H1 (cell line): ENCODE results near the gene IL26. TPM values are rescaled to one million over a fixed set of nuclear protein-coding genes. Genes with fewer than 3 reads are reported as not detected.

Experiments
- CTCF ChIA-PET: fragments of 300-600 bp; sonication (Branson Sonifier 250); formaldehyde crosslinking; loops from one replicate; lab custom pipeline; 2021; ENCODE audit not compliant: partially characterized antibody; lab: Charles Lee
- POLR2A ChIA-PET: fragments of 300-600 bp; sonication (Branson Sonifier 250); formaldehyde crosslinking; loops from one replicate; lab custom pipeline; 2021; ENCODE audit warnings: inconsistent platforms; ENCODE audit not compliant: partially characterized antibody; lab: Charles Lee
- DNase-seq, 2 experiments: peaks; one replicate each; pipeline versions ENCODE4 v3.0.0 to v3.0.0-alpha.2; 2010 to 2022; ENCODE audit warnings: low spot score in 2 of 2, low read depth in 1 of 2, mixed read lengths in 1 of 2
- FAIRE-seq: peaks from 2 replicates; lab custom pipeline; 2011; peaks lifted over from hg19 to GRCh38; lab: Jason Lieb, UNC
- H2AFZ ChIP-seq: 2 replicates; pipeline ENCODE4 v1.8.1; 2012; ENCODE audit warnings: low read length, inconsistent platforms
- H2AK5ac ChIP-seq: 2 replicates; pipeline ENCODE4 v1.6.1; 2013; ENCODE audit warnings: low read depth, low read length
- H2BK120ac ChIP-seq: replicated peaks from 2 replicates; pipeline ENCODE3; 2013; ENCODE audit warnings: low read depth, low read length, inconsistent platforms
- H2BK12ac ChIP-seq: 2 replicates; pipeline ENCODE4 v1.6.1; 2013; ENCODE audit warnings: low read depth, low read length
- H2BK15ac ChIP-seq: 2 replicates; pipeline ENCODE4 v1.6.1; 2013; ENCODE audit warnings: low read length
- H2BK20ac ChIP-seq: 2 replicates; pipeline ENCODE4 v1.6.1; 2013; ENCODE audit warnings: low read length
- H2BK5ac ChIP-seq: 2 replicates; pipeline ENCODE4 v1.6.1; 2013; ENCODE audit warnings: low read depth, low read length
- H3K14ac ChIP-seq: 2 replicates; pipeline ENCODE4 v1.6.1; 2013; ENCODE audit warnings: inconsistent platforms; ENCODE audit not compliant: insufficient read length
- H3K18ac ChIP-seq: 2 replicates; pipeline ENCODE4 v1.6.1; 2013; ENCODE audit warnings: low read length; ENCODE audit errors: extremely low read depth
- H3K23ac ChIP-seq: 2 replicates; pipeline ENCODE4 v1.6.1; 2013; ENCODE audit warnings: inconsistent platforms; ENCODE audit not compliant: insufficient read length
- H3K23me2 ChIP-seq: 2 replicates; pipeline ENCODE4 v1.6.1; 2013; ENCODE audit warnings: low read depth, low read length
- H3K27ac ChIP-seq: 2 replicates; pipeline ENCODE4 v1.6.1; 2011; ENCODE audit warnings: low read depth, low read length, inconsistent platforms
- H3K27me3 ChIP-seq, 4 experiments: replicated peaks in 1 of 4; 1 replicate in 1 of 4; 2 replicates in 3 of 4; pipeline versions ENCODE4 v1.6.1 to v1.8.1; 2011 to 2013; ENCODE audit warnings: low read length in 3 of 4, mild to moderate bottlenecking in 3 of 4, inconsistent platforms in 2 of 4, mixed read lengths in 2 of 4, moderate library complexity in 1 of 4; ENCODE audit not compliant: control insufficient read depth in 3 of 4, insufficient read depth in 3 of 4; ENCODE audit errors: extremely low read depth in 1 of 4
- H3K36me3 ChIP-seq, 4 experiments: 2 replicates each; pipeline versions ENCODE4 v1.6.1 to v1.8.1; 2011 to 2013; ENCODE audit warnings: mild to moderate bottlenecking in 4 of 4, low read length in 3 of 4, moderate library complexity in 2 of 4, control low read depth in 1 of 4, inconsistent platforms in 1 of 4; ENCODE audit not compliant: insufficient read depth in 4 of 4, control insufficient read depth in 2 of 4
- H3K4ac ChIP-seq: replicated peaks from 2 replicates; pipeline ENCODE3; 2013; ENCODE audit warnings: low read length, low read depth, mixed read lengths, inconsistent platforms; ENCODE audit not compliant: insufficient read length
- H3K4me1 ChIP-seq, 4 experiments: replicated peaks in 1 of 4; 1 replicate in 1 of 4; 2 replicates in 3 of 4; pipeline versions ENCODE4 v1.6.1 to v1.8.1; 2011 to 2013; ENCODE audit warnings: low read length in 3 of 4, inconsistent platforms in 2 of 4, mixed read lengths in 1 of 4; ENCODE audit not compliant: insufficient read depth in 4 of 4, control insufficient read depth in 3 of 4
- H3K4me2 ChIP-seq, 2 experiments: 2 replicates each; pipeline versions ENCODE4 v1.6.1 to v1.8.1; 2011 to 2013; ENCODE audit warnings: low read depth in 2 of 2, low read length in 2 of 2, control low read depth in 1 of 2, inconsistent platforms in 1 of 2, mild to moderate bottlenecking in 1 of 2; ENCODE audit not compliant: insufficient read depth in 1 of 2
- H3K4me3 ChIP-seq, 4 experiments: fragments of 200-600, 300-600 bp in 1 of 4; sonication (generic), shearing (Covaris generic), sonication (Bioruptor Twin) in 1 of 4; 2 replicates each; pipeline versions ENCODE4 v1.5.1 to v1.8.1; 2011 to 2016; ENCODE audit warnings: low read length in 4 of 4, low read depth in 3 of 4, control low read depth in 2 of 4, inconsistent platforms in 2 of 4, mild to moderate bottlenecking in 2 of 4, mixed read lengths in 1 of 4, moderate library complexity in 1 of 4; ENCODE audit not compliant: insufficient read depth in 2 of 4; ENCODE audit errors: extremely low read depth in 1 of 4
- H3K56ac ChIP-seq: replicated peaks from 2 replicates; pipeline ENCODE3; 2013; ENCODE audit warnings: low read depth, mild to moderate bottlenecking, mixed read lengths, low read length, inconsistent platforms; ENCODE audit not compliant: insufficient read length
- H3K79me1 ChIP-seq: 2 replicates; pipeline ENCODE4 v1.6.1; 2013; ENCODE audit warnings: low read depth, low read length, control low read depth
- H3K79me2 ChIP-seq, 2 experiments: 2 replicates each; pipeline versions ENCODE4 v1.6.1 to v1.8.1; 2012 to 2013; ENCODE audit warnings: low read length in 2 of 2, mild to moderate bottlenecking in 2 of 2, inconsistent platforms in 1 of 2; ENCODE audit not compliant: insufficient read depth in 2 of 2, control insufficient read depth in 1 of 2
- H3K9ac ChIP-seq, 4 experiments: replicated peaks in 1 of 4; 1 replicate in 1 of 4; 2 replicates in 3 of 4; pipeline versions ENCODE4 v1.6.1 to v1.8.1; 2011 to 2013; ENCODE audit warnings: low read depth in 3 of 4, low read length in 3 of 4, control low read depth in 2 of 4, mild to moderate bottlenecking in 2 of 4, moderate library complexity in 2 of 4, inconsistent platforms in 1 of 4; ENCODE audit errors: extremely low read depth in 1 of 4
- H3K9me3 ChIP-seq, 2 experiments: 2 replicates each; pipeline versions ENCODE4 v1.6.1 to v1.8.1; 2012 to 2013; ENCODE audit warnings: mild to moderate bottlenecking in 2 of 2, moderate library complexity in 2 of 2, control low read depth in 1 of 2, inconsistent platforms in 1 of 2, low read depth in 1 of 2, low read length in 1 of 2, mixed read lengths in 1 of 2; ENCODE audit not compliant: insufficient read depth in 2 of 2
- H4K20me1 ChIP-seq, 2 experiments: replicated peaks in 1 of 2; 2 replicates each; pipeline versions ENCODE3 to v1.8.1; 2011 to 2013; ENCODE audit warnings: inconsistent platforms in 2 of 2, low read length in 2 of 2, mild to moderate bottlenecking in 1 of 2; ENCODE audit not compliant: insufficient read depth in 2 of 2, control insufficient read depth in 1 of 2
- H4K5ac ChIP-seq: 2 replicates; pipeline ENCODE4 v1.6.1; 2013; ENCODE audit warnings: low read length, low read depth, mixed read lengths, inconsistent platforms; ENCODE audit not compliant: insufficient read length
- H4K8ac ChIP-seq: 2 replicates; pipeline ENCODE4 v1.8.0; 2013; ENCODE audit warnings: mild to moderate bottlenecking, moderate library complexity, low read length, inconsistent platforms; ENCODE audit not compliant: insufficient read depth; ENCODE audit errors: extremely low read depth
- H4K91ac ChIP-seq: replicated peaks from 2 replicates; pipeline ENCODE3; 2013; ENCODE audit warnings: low read length, mixed read lengths, inconsistent platforms; ENCODE audit not compliant: insufficient read length
- SAP30 ChIP-seq: fragments of 300-600 bp; sonication (generic); IDR thresholded peaks from 2 replicates; pipeline ENCODE4 v1.7.1; 2012; ENCODE audit warnings: low read length, moderate library complexity, mild to moderate bottlenecking, inconsistent platforms; ENCODE audit not compliant: insufficient read depth, insufficient replicate concordance
- SP1 ChIP-seq: IDR thresholded peaks from 2 replicates; pipeline ENCODE4 v1.6.1; 2011; ENCODE audit warnings: low read depth, low read length
- TAF1 ChIP-seq: IDR thresholded peaks from 2 replicates; pipeline ENCODE4 v1.6.1; 2011; ENCODE audit warnings: mild to moderate bottlenecking, low read depth, low read length
- WGBS, 2 experiments: shearing (Covaris generic) in 1 of 2; methylation state at CpG; one replicate each; pipeline versions ENCODE4 v1.1.6 to v1.1.7; 2013 to 2015; ENCODE audit warnings: low lambda C conversion rate in 2 of 2, mixed read lengths in 2 of 2, inconsistent platforms in 1 of 2, low coverage in 1 of 2, missing lambda C conversion rate in 1 of 2; ENCODE audit not compliant: insufficient replicate concordance in 2 of 2, insufficient coverage in 1 of 2, insufficient read length in 1 of 2; ENCODE audit errors: extremely low coverage in 1 of 2, missing lambda C conversion rate in 1 of 2; 5-methylcytosine and 5-hydroxymethylcytosine counted together
- polyA plus RNA-seq, 7 experiments: library from polyadenylated mRNA; depleted of rRNA in 3 of 7; stranded (reverse) in 5 of 7; unstranded in 2 of 7; fragments of >200 nt in 5 of 7; fragments of 200-250 nt in 2 of 7; gene quantifications; 1 replicate in 5 of 7; 2 replicates in 1 of 7; 4 replicates in 1 of 7; pipeline versions ENCODE4 v1.2.1 to v1.2.3, GENCODE V29; 2011 to 2013; ENCODE audit warnings: missing spikeins in 2 of 7, mixed read lengths in 2 of 7
- total RNA-seq: library from RNA; stranded (reverse); fragmentation: NEBNext Ultra II Directional; extraction: Animal tissue kit (Norgen Biotek cat#: 25700); gene quantifications from 2 replicates; pipeline ENCODE4 v1.2.1, GENCODE V29; 2021
- TF ChIP-seq, protein P1 (sequence below), 3 experiments: IDR thresholded peaks; 1 replicate in 2 of 3; 2 replicates in 1 of 3; pipeline versions ENCODE4 v1.5.1 to v1.6.1; 2011; ENCODE audit warnings: low read length in 3 of 3, mild to moderate bottlenecking in 3 of 3, inconsistent platforms in 2 of 3, low read depth in 1 of 3, moderate library complexity in 1 of 3; ENCODE audit not compliant: insufficient read depth in 1 of 3; ENCODE audit errors: control extremely low read depth in 1 of 3

The IL26 gene
- total and polyA plus RNA-seq, 2 of the 8 experiments (the other 6 are each of a cell fraction or from before 2014, with no cell fraction given): not detected

DNA sequence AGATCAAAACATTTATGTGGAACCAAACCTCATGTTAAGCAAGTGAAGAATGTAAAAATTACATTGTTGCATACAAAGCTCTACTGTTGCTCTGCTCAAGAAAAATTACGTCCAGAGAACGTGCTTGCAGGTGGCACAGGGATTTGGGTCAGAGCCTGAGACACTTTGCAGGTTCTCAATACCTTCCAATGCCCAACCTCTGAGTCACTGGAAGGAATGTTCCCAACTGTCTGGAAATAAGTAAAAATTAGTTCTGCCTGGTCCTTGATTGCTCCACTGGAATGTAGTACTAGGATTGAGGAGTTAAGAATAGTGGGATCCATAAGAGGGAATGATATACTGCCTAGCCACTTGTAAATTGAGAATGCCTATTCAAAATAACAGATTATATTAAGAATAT lies 63.2 kb downstream of the IL26 start:
- Histone ChIP-seq H3K79me1 (no peaks in the 10 kb centered on the region), H3K18ac (no peak overlapping the region), H3K4ac (no peak overlapping the region), H3K9me3 (no peaks in the 10 kb centered on the region), H4K8ac (no peak overlapping the region), H2BK15ac (no peak overlapping the region), H4K91ac (no peak overlapping the region), H3K27me3 (no peaks in the 10 kb centered on the region), H3K4me2 (no peak overlapping the region), H2AFZ (no peak overlapping the region), H4K20me1 (no peaks in the 10 kb centered on the region), H3K36me3 (no peaks in the 10 kb centered on the region), H3K23ac (no peak overlapping the region), H2BK5ac (no peak overlapping the region), H2BK12ac (no peak overlapping the region), H3K27ac (no peak overlapping the region), H2BK120ac (no peak overlapping the region), H3K4me3 (no peak overlapping the region), H3K14ac (no peak overlapping the region), H4K5ac (no peak overlapping the region), H2AK5ac (no peak overlapping the region), H3K79me2 (no peaks in the 10 kb centered on the region), H3K56ac (no peak overlapping the region), H3K23me2 (no peaks in the 10 kb centered on the region), H3K4me1 (no peaks in the 10 kb centered on the region), H2BK20ac (no peak overlapping the region), H3K9ac (no peak overlapping the region)
- DNase-seq (no peak), FAIRE-seq (no peak)
- POLR2A ChIA-PET: no interaction called here
- 91% methylated on average over 2 of the region's 2 CpGs; no CpG with 5 or more reads in 1 of the 2 experiments for whole genome bisulfite sequencing, 2 experiments
- TF ChIP-seq, protein P1, sequence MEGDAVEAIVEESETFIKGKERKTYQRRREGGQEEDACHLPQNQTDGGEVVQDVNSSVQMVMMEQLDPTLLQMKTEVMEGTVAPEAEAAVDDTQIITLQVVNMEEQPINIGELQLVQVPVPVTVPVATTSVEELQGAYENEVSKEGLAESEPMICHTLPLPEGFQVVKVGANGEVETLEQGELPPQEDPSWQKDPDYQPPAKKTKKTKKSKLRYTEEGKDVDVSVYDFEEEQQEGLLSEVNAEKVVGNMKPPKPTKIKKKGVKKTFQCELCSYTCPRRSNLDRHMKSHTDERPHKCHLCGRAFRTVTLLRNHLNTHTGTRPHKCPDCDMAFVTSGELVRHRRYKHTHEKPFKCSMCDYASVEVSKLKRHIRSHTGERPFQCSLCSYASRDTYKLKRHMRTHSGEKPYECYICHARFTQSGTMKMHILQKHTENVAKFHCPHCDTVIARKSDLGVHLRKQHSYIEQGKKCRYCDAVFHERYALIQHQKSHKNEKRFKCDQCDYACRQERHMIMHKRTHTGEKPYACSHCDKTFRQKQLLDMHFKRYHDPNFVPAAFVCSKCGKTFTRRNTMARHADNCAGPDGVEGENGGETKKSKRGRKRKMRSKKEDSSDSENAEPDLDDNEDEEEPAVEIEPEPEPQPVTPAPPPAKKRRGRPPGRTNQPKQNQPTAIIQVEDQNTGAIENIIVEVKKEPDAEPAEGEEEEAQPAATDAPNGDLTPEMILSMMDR (IDR thresholded peaks at IDR 0.05; ENCODE audit: control extremely low read depth in 1 of 3, insufficient read depth in 1 of 3, low read depth in 1 of 3, low read length in 3 of 3): no peak
- TF ChIP-seq SP1 (no peak), SAP30 (no peak), TAF1 (no peak)
- CTCF ChIA-PET: interaction anchor here (1.0 to 7.5 kb wide), 4 partner anchors 10 to 124 kb away, joined by 3 to 82 read pairs (median 4); no protein-coding TSS in a partner anchor
